ENCODE results near the gene GABBR1. TPM values are rescaled to one million over a fixed set of nuclear protein-coding genes. Genes with fewer than 3 reads are reported as not detected.

Gene GABBR1
- total RNA-seq, 1 donor from 2014 or later = 9.9 TPM

GRCh38 chr6:29624520-29624961, 8.4 kb downstream of the GABBR1 start:
- Histone ChIP-seq H3K4me3 (ENCODE audit: low read length in 3 of 3) (no peak overlapping the region), H3K27ac (ENCODE audit: low read depth, low read length) (no peak overlapping the region), H3K27me3 (ENCODE audit: control insufficient read depth in 3 of 3, insufficient read depth in 3 of 3, low read length in 3 of 3) (peaks cover 16 to 34% (median 26%) of the 10 kb centered on the region in 3 donors), H3K9me3 (ENCODE audit: control insufficient read depth in 3 of 3, low read length in 3 of 3) (no peaks in the 10 kb centered on the region), H3K36me3 (ENCODE audit: control insufficient read depth in 3 of 3, insufficient read depth in 3 of 3, low read length in 3 of 3) (peaks cover 0 to 2% (median 2%) of the 10 kb centered on the region in 3 donors), H3K4me1 (ENCODE audit: control insufficient read depth in 3 of 3, insufficient read depth in 3 of 3, low read length in 3 of 3) (peaks cover 8 to 10% (median 10%) of the 10 kb centered on the region in 3 donors), H3K9ac (ENCODE audit: low read depth in 1 of 3, low read length in 3 of 3) (no peak overlapping the region)

GRCh38 chr6:29620630-29621029, 12.4 kb downstream of the GABBR1 start:
- H3K4me3 ChIP-seq (ENCODE audit: low read length in 3 of 3) = no peak overlapping the region
- peaks cover 0 to 8% (median 2%) of the 10 kb centered on the region in 3 donors for H3K36me3 ChIP-seq (ENCODE audit: control insufficient read depth in 3 of 3, insufficient read depth in 3 of 3, low read length in 3 of 3)
- H3K9ac ChIP-seq (ENCODE audit: low read depth in 1 of 3, low read length in 3 of 3) = no peak overlapping the region
- peaks cover 3 to 16% (median 9%) of the 10 kb centered on the region in 3 donors for H3K27me3 ChIP-seq (ENCODE audit: control insufficient read depth in 3 of 3, insufficient read depth in 3 of 3, low read length in 3 of 3)
- H3K9me3 ChIP-seq (ENCODE audit: control insufficient read depth in 3 of 3, low read length in 3 of 3) = no peaks in the 10 kb centered on the region
- no peaks in the 10 kb centered on the region for H3K4me1 ChIP-seq (ENCODE audit: control insufficient read depth in 3 of 3, insufficient read depth in 3 of 3, low read length in 3 of 3)
- H3K27ac ChIP-seq (ENCODE audit: low read depth, low read length) = no peak overlapping the region

GRCh38 chr6:29619578-29620160, 13.3 kb downstream of the GABBR1 start:
- Histone ChIP-seq H3K27me3 (ENCODE audit: control insufficient read depth in 3 of 3, insufficient read depth in 3 of 3, low read length in 3 of 3) (peaks cover 0 to 8% (median 7%) of the 10 kb centered on the region in 3 donors), H3K27ac (ENCODE audit: low read depth, low read length) (no peak overlapping the region), H3K9ac (ENCODE audit: low read depth in 1 of 3, low read length in 3 of 3) (no peak overlapping the region), H3K4me3 (ENCODE audit: low read length in 3 of 3) (no peak overlapping the region), H3K9me3 (ENCODE audit: control insufficient read depth in 3 of 3, low read length in 3 of 3) (no peaks in the 10 kb centered on the region), H3K36me3 (ENCODE audit: control insufficient read depth in 3 of 3, insufficient read depth in 3 of 3, low read length in 3 of 3) (peaks cover 0 to 8% (median 2%) of the 10 kb centered on the region in 3 donors), H3K4me1 (ENCODE audit: control insufficient read depth in 3 of 3, insufficient read depth in 3 of 3, low read length in 3 of 3) (no peaks in the 10 kb centered on the region)

GRCh38 chr6:29617782-29618554, 15.0 kb downstream of the GABBR1 start:
- H3K4me1 ChIP-seq (ENCODE audit: control insufficient read depth in 3 of 3, insufficient read depth in 3 of 3, low read length in 3 of 3) = no peaks in the 10 kb centered on the region
- no peak overlapping the region for H3K9ac ChIP-seq (ENCODE audit: low read depth in 1 of 3, low read length in 3 of 3)
- peaks cover 0 to 12% (median 2%) of the 10 kb centered on the region in 3 donors for H3K36me3 ChIP-seq (ENCODE audit: control insufficient read depth in 3 of 3, insufficient read depth in 3 of 3, low read length in 3 of 3)
- no peak overlapping the region for H3K27ac ChIP-seq (ENCODE audit: low read depth, low read length)
- no peaks in the 10 kb centered on the region for H3K27me3 ChIP-seq (ENCODE audit: control insufficient read depth in 3 of 3, insufficient read depth in 3 of 3, low read length in 3 of 3)
- H3K9me3 ChIP-seq (ENCODE audit: control insufficient read depth in 3 of 3, low read length in 3 of 3) = no peaks in the 10 kb centered on the region
- H3K4me3 ChIP-seq (ENCODE audit: low read length in 3 of 3) = no peak overlapping the region

GRCh38 chr6:29611426-29611825, 21.6 kb downstream of the GABBR1 start:
- H3K27me3 ChIP-seq (ENCODE audit: control insufficient read depth in 3 of 3, insufficient read depth in 3 of 3, low read length in 3 of 3) = no peaks in the 10 kb centered on the region
- no peak overlapping the region for H3K9ac ChIP-seq (ENCODE audit: low read depth in 1 of 3, low read length in 3 of 3)
- no peak overlapping the region for H3K27ac ChIP-seq (ENCODE audit: low read depth, low read length)
- H3K4me1 ChIP-seq (ENCODE audit: control insufficient read depth in 3 of 3, insufficient read depth in 3 of 3, low read length in 3 of 3) = no peaks in the 10 kb centered on the region
- H3K36me3 ChIP-seq (ENCODE audit: control insufficient read depth in 3 of 3, insufficient read depth in 3 of 3, low read length in 3 of 3) = peaks cover 3 to 19% (median 6%) of the 10 kb centered on the region in 3 donors
- no peak overlapping the region for H3K4me3 ChIP-seq (ENCODE audit: low read length in 3 of 3)
- no peaks in the 10 kb centered on the region for H3K9me3 ChIP-seq (ENCODE audit: control insufficient read depth in 3 of 3, low read length in 3 of 3)

- peaks cover 5 to 23% (median 6%) of the 10 kb centered on the region in 3 donors for H3K36me3 ChIP-seq (ENCODE audit: control insufficient read depth in 3 of 3, insufficient read depth in 3 of 3, low read length in 3 of 3)
These were observed 22.4 kb downstream of the GABBR1 start for GRCh38 chr6:29610540-29610939.

GRCh38 chr6:29608131-29608530, 24.9 kb downstream of the GABBR1 start:
- no peaks in the 10 kb centered on the region for H3K4me1 ChIP-seq (ENCODE audit: control insufficient read depth in 3 of 3, insufficient read depth in 3 of 3, low read length in 3 of 3)
- H3K27ac ChIP-seq (ENCODE audit: low read depth, low read length) = no peak overlapping the region
- H3K9ac ChIP-seq (ENCODE audit: low read depth in 1 of 3, low read length in 3 of 3) = no peak overlapping the region
- no peaks in the 10 kb centered on the region for H3K9me3 ChIP-seq (ENCODE audit: control insufficient read depth in 3 of 3, low read length in 3 of 3)
- H3K4me3 ChIP-seq (ENCODE audit: low read length in 3 of 3) = no peak overlapping the region
- peaks cover 4 to 29% (median 9%) of the 10 kb centered on the region in 3 donors for H3K36me3 ChIP-seq (ENCODE audit: control insufficient read depth in 3 of 3, insufficient read depth in 3 of 3, low read length in 3 of 3)
- H3K27me3 ChIP-seq (ENCODE audit: control insufficient read depth in 3 of 3, insufficient read depth in 3 of 3, low read length in 3 of 3) = peaks cover 0 to 4% (median 0%) of the 10 kb centered on the region in 3 donors

More at GRCh38 chr6:29610540-29610939, 22.4 kb downstream of the GABBR1 start:
- no peak overlapping the region for H3K9ac ChIP-seq (ENCODE audit: low read depth in 1 of 3, low read length in 3 of 3)
- H3K9me3 ChIP-seq (ENCODE audit: control insufficient read depth in 3 of 3, low read length in 3 of 3) = no peaks in the 10 kb centered on the region
- H3K4me3 ChIP-seq (ENCODE audit: low read length in 3 of 3) = no peak overlapping the region
- no peak overlapping the region for H3K27ac ChIP-seq (ENCODE audit: low read depth, low read length)
- no peaks in the 10 kb centered on the region for H3K4me1 ChIP-seq (ENCODE audit: control insufficient read depth in 3 of 3, insufficient read depth in 3 of 3, low read length in 3 of 3)
- H3K27me3 ChIP-seq (ENCODE audit: control insufficient read depth in 3 of 3, insufficient read depth in 3 of 3, low read length in 3 of 3) = no peaks in the 10 kb centered on the region

- Histone ChIP-seq H3K36me3 (ENCODE audit: control insufficient read depth in 3 of 3, insufficient read depth in 3 of 3, low read length in 3 of 3) (peaks cover 7 to 25% (median 9%) of the 10 kb centered on the region in 3 donors), H3K4me3 (ENCODE audit: low read length in 3 of 3) (no peak overlapping the region), H3K9ac (ENCODE audit: low read depth in 1 of 3, low read length in 3 of 3) (no peak overlapping the region), H3K4me1 (ENCODE audit: control insufficient read depth in 3 of 3, insufficient read depth in 3 of 3, low read length in 3 of 3) (no peaks in the 10 kb centered on the region), H3K27me3 (ENCODE audit: control insufficient read depth in 3 of 3, insufficient read depth in 3 of 3, low read length in 3 of 3) (peaks cover 0 to 5% (median 4%) of the 10 kb centered on the region in 3 donors), H3K9me3 (ENCODE audit: control insufficient read depth in 3 of 3, low read length in 3 of 3) (no peaks in the 10 kb centered on the region), H3K27ac (ENCODE audit: low read depth, low read length) (no peak overlapping the region)
These were observed 29.1 kb downstream of the GABBR1 start for GRCh38 chr6:29603930-29604329.

GRCh38 chr6:29603456-29603855, 29.5 kb downstream of the GABBR1 start:
- no peaks in the 10 kb centered on the region for H3K4me1 ChIP-seq (ENCODE audit: control insufficient read depth in 3 of 3, insufficient read depth in 3 of 3, low read length in 3 of 3)
- no peak overlapping the region for H3K27ac ChIP-seq (ENCODE audit: low read depth, low read length)
- no peak overlapping the region for H3K9ac ChIP-seq (ENCODE audit: low read depth in 1 of 3, low read length in 3 of 3)
- H3K36me3 ChIP-seq (ENCODE audit: control insufficient read depth in 3 of 3, insufficient read depth in 3 of 3, low read length in 3 of 3) = peaks cover 6 to 25% (median 7%) of the 10 kb centered on the region in 3 donors
- no peaks in the 10 kb centered on the region for H3K9me3 ChIP-seq (ENCODE audit: control insufficient read depth in 3 of 3, low read length in 3 of 3)
- H3K4me3 ChIP-seq (ENCODE audit: low read length in 3 of 3) = no peak overlapping the region
- H3K27me3 ChIP-seq (ENCODE audit: control insufficient read depth in 3 of 3, insufficient read depth in 3 of 3, low read length in 3 of 3) = peaks cover 0 to 5% (median 4%) of the 10 kb centered on the region in 3 donors

Measured in skeletal muscle tissue (tissue), 4 donors.